ENCODE results near the gene RTP3. TPM values are rescaled to one million over a fixed set of nuclear protein-coding genes. Genes with fewer than 3 reads are reported as not detected.

Gene RTP3
- total and polyA plus RNA-seq, 4 donors, result 1.0 to 61.7 (median 26.6) TPM

DNA sequence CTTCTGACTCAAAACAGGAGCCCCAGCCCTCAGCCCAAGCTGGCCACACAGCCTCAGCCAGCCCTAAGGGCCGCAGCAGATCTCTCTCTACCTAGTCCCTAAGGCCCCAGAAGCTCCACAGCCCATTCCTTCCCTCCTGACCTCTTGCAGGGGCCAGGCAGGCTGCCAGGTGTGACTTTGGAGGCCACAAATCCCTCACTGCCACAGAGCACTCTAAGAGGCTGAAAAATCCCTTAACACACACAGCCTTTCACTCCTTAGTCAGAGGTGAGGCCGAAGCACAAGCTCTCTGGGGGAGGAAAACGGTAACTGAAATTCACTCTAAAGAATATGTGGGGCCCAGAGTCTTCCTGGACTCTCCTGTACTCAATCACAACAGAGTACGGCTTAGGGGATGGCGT lies 45.0 kb downstream of the RTP3 start:
- peaks cover 0 to 2% (median 1%) of the 10 kb centered on the region in 4 donors for H3K4me1 ChIP-seq (ENCODE audit: control insufficient read depth in 4 of 4, insufficient read depth in 4 of 4, low read length in 3 of 4)
- TF ChIP-seq GABPA (IDR thresholded peaks at IDR 0.05 in 1 of 2, conservative IDR thresholded peaks at IDR 0.05 in 1 of 2), result no peak
- TF ChIP-seq JUND (IDR thresholded peaks at IDR 0.05), result no peak
- TF ChIP-seq FOXA1 (IDR thresholded peaks at IDR 0.05), result no peak
- TF ChIP-seq, protein P1, sequence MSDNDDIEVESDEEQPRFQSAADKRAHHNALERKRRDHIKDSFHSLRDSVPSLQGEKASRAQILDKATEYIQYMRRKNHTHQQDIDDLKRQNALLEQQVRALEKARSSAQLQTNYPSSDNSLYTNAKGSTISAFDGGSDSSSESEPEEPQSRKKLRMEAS (IDR thresholded peaks at IDR 0.05), result no peak
- TF ChIP-seq FOXA2 (IDR thresholded peaks at IDR 0.05), result no peak
- TF ChIP-seq, protein P2, sequence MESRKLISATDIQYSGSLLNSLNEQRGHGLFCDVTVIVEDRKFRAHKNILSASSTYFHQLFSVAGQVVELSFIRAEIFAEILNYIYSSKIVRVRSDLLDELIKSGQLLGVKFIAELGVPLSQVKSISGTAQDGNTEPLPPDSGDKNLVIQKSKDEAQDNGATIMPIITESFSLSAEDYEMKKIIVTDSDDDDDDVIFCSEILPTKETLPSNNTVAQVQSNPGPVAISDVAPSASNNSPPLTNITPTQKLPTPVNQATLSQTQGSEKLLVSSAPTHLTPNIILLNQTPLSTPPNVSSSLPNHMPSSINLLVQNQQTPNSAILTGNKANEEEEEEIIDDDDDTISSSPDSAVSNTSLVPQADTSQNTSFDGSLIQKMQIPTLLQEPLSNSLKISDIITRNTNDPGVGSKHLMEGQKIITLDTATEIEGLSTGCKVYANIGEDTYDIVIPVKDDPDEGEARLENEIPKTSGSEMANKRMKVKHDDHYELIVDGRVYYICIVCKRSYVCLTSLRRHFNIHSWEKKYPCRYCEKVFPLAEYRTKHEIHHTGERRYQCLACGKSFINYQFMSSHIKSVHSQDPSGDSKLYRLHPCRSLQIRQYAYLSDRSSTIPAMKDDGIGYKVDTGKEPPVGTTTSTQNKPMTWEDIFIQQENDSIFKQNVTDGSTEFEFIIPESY (IDR thresholded peaks at IDR 0.05), result no peak
- no peak for TF ChIP-seq HNF4A (conservative IDR thresholded peaks at IDR 0.05)
- no peak for TF ChIP-seq NR2F2 (IDR thresholded peaks at IDR 0.05)
- TF ChIP-seq TAF1 (conservative IDR thresholded peaks at IDR 0.05), result no peak
- TF ChIP-seq, protein P3, sequence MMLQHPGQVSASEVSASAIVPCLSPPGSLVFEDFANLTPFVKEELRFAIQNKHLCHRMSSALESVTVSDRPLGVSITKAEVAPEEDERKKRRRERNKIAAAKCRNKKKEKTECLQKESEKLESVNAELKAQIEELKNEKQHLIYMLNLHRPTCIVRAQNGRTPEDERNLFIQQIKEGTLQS (IDR thresholded peaks at IDR 0.05), result no peak
- TF ChIP-seq RXRA (IDR thresholded peaks at IDR 0.05), result no peak
- no peak for TF ChIP-seq HNF4G (IDR thresholded peaks at IDR 0.05)
- TF ChIP-seq, protein P4, sequence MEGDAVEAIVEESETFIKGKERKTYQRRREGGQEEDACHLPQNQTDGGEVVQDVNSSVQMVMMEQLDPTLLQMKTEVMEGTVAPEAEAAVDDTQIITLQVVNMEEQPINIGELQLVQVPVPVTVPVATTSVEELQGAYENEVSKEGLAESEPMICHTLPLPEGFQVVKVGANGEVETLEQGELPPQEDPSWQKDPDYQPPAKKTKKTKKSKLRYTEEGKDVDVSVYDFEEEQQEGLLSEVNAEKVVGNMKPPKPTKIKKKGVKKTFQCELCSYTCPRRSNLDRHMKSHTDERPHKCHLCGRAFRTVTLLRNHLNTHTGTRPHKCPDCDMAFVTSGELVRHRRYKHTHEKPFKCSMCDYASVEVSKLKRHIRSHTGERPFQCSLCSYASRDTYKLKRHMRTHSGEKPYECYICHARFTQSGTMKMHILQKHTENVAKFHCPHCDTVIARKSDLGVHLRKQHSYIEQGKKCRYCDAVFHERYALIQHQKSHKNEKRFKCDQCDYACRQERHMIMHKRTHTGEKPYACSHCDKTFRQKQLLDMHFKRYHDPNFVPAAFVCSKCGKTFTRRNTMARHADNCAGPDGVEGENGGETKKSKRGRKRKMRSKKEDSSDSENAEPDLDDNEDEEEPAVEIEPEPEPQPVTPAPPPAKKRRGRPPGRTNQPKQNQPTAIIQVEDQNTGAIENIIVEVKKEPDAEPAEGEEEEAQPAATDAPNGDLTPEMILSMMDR (IDR thresholded peaks at IDR 0.05; ENCODE audit: low read depth, low read length, missing input control), result no peak
- H3K27me3 ChIP-seq (ENCODE audit: control insufficient read depth in 4 of 4, insufficient read depth in 4 of 4, low read length in 3 of 4), result no peaks in the 10 kb centered on the region
- H3K9ac ChIP-seq (ENCODE audit: low read depth in 1 of 2, low read length in 2 of 2), result no peak overlapping the region
- no peak overlapping the region for H3K27ac ChIP-seq (ENCODE audit: low read depth in 1 of 2, low read length in 2 of 2)
- H3K36me3 ChIP-seq (ENCODE audit: control insufficient read depth in 4 of 4, insufficient read depth in 3 of 4, low read depth in 1 of 4, low read length in 3 of 4), result peaks cover 0 to 2% (median under 1%) of the 10 kb centered on the region in 4 donors
- no peak for DNase-seq (ENCODE audit: low spot score)
- H3K9me3 ChIP-seq (ENCODE audit: control insufficient read depth in 4 of 4, low read length in 3 of 4), result no peaks in the 10 kb centered on the region
- 97% methylated on average over 5 of the region's 5 CpGs for WGBS
- H3K4me3 ChIP-seq (ENCODE audit: low read depth in 1 of 3, low read length in 3 of 3), result no peak overlapping the region

DNA sequence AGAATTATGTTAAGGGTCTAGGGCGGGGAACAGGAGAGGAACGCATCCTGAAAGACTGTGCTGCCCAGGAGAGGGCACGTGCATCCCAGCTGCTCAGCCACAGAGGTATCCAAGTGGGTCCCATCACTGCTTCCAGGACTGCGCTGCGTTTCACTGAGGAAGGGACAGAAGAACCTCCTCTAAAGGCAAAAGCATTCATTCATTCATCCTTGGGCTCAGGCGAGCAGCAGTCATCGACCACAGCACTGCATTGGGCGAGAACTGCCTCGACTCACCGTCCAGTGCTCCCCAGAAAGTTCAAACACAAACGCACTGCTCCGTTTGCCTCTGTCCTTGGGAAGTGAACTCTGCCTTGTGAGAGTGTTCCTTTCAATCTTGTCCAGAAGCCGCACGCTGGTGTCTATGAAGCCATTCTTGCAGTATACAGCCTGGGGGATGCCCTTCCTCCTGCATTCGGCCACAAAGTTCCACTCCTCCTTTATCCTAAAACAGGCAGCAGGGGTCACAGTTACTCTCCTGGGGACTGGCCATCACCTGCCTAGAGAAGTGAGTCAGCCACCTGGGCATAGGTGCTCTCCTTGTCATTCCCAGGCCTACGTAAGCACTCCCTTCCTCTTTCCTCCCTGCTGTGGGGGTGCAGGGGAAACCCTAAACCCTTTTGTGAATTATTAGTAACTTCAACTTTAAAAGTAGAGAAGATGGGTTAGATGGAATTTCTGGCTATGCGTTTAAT lies 47.2 kb downstream of the RTP3 start:
- TF ChIP-seq EGR1 (IDR thresholded peaks at IDR 0.05; ENCODE audit: low read depth in 2 of 2) (no peak), TAF1 (conservative IDR thresholded peaks at IDR 0.05) (no peak), FOXA1 (IDR thresholded peaks at IDR 0.05) (no peak), HNF4G (IDR thresholded peaks at IDR 0.05) (no peak)
- TF ChIP-seq, protein P3 (IDR thresholded peaks at IDR 0.05), result no peak
- TF ChIP-seq, protein P2 (IDR thresholded peaks at IDR 0.05), result no peak
- TF ChIP-seq, protein P1 (IDR thresholded peaks at IDR 0.05), result no peak
- Histone ChIP-seq H3K4me3 (ENCODE audit: low read depth in 1 of 3, low read length in 3 of 3) (no peak overlapping the region), H3K27ac (ENCODE audit: low read depth in 1 of 2, low read length in 2 of 2) (no peak overlapping the region), H3K9ac (ENCODE audit: low read depth in 1 of 2, low read length in 2 of 2) (no peak overlapping the region), H3K9me3 (ENCODE audit: control insufficient read depth in 4 of 4, low read length in 3 of 4) (no peaks in the 10 kb centered on the region), H3K27me3 (ENCODE audit: control insufficient read depth in 4 of 4, insufficient read depth in 4 of 4, low read length in 3 of 4) (no peaks in the 10 kb centered on the region), H3K4me1 (ENCODE audit: control insufficient read depth in 4 of 4, insufficient read depth in 4 of 4, low read length in 3 of 4) (no peaks in the 10 kb centered on the region), H3K36me3 (ENCODE audit: control insufficient read depth in 4 of 4, insufficient read depth in 3 of 4, low read depth in 1 of 4, low read length in 3 of 4) (peaks cover 0 to 2% (median under 1%) of the 10 kb centered on the region in 4 donors)
- WGBS, result 93% methylated on average over 17 of the region's 17 CpGs
- DNase-seq (ENCODE audit: low spot score), result no peak

All from liver (tissue), 9 donors.